ENCODE data around the gene SLC9A9. TPM values are rescaled to one million over a fixed set of nuclear protein-coding genes. Genes with fewer than 3 reads are reported as not detected.

The SLC9A9 gene
- total RNA-seq, 4 donors from 2014 or later: 7.8 to 19.6 (median 13.4) TPM

- H3K27me3 ChIP-seq: no peaks in the 10 kb centered on the region
- H3K36me3 ChIP-seq: no peaks in the 10 kb centered on the region
- 88 to 100% methylated on average over 1 of the region's 1 CpG for WGBS, 2 donors
- TF ChIP-seq POLR2A (IDR thresholded peaks at IDR 0.05): no peak
- no peak for TF ChIP-seq CTCF (IDR thresholded peaks at IDR 0.05)
- intact Hi-C loops (cut with DNase I): no loop called here
- H3K4me3 ChIP-seq (replicated peaks in 1 of 3): no peak overlapping the region
- H3K9me3 ChIP-seq: no peaks in the 10 kb centered on the region
- H3K27ac ChIP-seq: no peak overlapping the region
- peak in 1 of 2 donors; percentile 14 for DNase-seq
- peaks cover 0 to 16% of the 10 kb centered on the region in 2 donors for H3K4me1 ChIP-seq
Measured at GRCh38 chr3:143267989-143268388, 580.3 kb downstream of the SLC9A9 start.

DNA sequence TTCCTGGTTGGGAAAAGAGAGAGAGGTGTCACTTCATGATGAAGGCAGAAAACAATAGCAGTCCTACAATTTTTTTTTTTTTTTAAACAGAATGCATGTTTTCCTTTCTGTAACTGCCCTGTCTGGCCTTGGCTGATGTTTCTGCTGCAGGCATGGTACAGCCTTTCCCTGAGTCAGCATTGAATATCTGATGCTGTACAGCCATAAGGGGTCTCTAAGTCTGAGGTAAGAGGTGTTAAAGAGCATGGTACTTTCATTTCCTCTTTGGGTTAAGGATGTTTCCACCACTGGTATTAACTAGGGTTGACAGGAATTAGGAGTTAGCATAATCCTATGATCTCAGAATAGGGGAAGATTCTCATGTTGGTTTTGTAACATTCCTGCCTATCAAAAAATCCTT lies 581.3 kb downstream of the SLC9A9 start:
- TF ChIP-seq POLR2A (IDR thresholded peaks at IDR 0.05) (no peak), CTCF (IDR thresholded peaks at IDR 0.05) (no peak)
- no peaks in the 10 kb centered on the region for H3K9me3 ChIP-seq
- intact Hi-C loops (cut with DNase I): no loop called here

DNA sequence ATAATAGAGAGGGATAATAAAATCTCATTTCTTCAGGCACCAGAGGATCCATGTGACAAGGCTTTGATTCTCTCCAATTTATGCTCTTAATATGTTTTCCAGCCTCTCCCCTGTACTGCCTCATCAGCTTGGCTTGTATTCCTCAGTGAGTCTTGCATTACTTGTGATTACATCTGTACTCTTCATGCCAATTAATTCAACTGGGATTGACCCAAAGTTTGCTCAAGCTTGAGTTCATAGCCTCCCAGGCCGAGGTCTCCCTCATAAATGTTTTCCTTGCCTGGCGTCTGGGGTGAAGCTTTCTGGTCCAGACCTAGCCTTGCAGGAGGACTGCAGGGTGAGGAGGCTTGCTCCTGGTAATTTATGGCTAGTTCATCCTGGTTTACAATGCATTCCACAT lies 581.8 kb downstream of the SLC9A9 start:
- TF ChIP-seq CTCF (IDR thresholded peaks at IDR 0.05): no peak
- Histone ChIP-seq H3K36me3 (no peaks in the 10 kb centered on the region), H3K4me3 (replicated peaks in 1 of 3) (no peak overlapping the region), H3K27ac (no peak overlapping the region), H3K4me1 (peaks cover 0 to 16% of the 10 kb centered on the region in 2 donors), H3K27me3 (no peaks in the 10 kb centered on the region), H3K9me3 (no peaks in the 10 kb centered on the region)
- no peak for DNase-seq
- intact Hi-C loops (cut with DNase I): no loop called here
- WGBS, 2 donors: 26 to 47% methylated on average over 2 of the region's 2 CpGs

More for the DNA sequence above, 581.3 kb downstream of the SLC9A9 start:
- H3K27ac ChIP-seq: no peak overlapping the region
- no peaks in the 10 kb centered on the region for H3K27me3 ChIP-seq
- no peak for DNase-seq
- H3K4me1 ChIP-seq: peaks cover 0 to 16% of the 10 kb centered on the region in 2 donors
- H3K4me3 ChIP-seq (replicated peaks in 1 of 3): no peak overlapping the region
- H3K36me3 ChIP-seq: no peaks in the 10 kb centered on the region

DNA sequence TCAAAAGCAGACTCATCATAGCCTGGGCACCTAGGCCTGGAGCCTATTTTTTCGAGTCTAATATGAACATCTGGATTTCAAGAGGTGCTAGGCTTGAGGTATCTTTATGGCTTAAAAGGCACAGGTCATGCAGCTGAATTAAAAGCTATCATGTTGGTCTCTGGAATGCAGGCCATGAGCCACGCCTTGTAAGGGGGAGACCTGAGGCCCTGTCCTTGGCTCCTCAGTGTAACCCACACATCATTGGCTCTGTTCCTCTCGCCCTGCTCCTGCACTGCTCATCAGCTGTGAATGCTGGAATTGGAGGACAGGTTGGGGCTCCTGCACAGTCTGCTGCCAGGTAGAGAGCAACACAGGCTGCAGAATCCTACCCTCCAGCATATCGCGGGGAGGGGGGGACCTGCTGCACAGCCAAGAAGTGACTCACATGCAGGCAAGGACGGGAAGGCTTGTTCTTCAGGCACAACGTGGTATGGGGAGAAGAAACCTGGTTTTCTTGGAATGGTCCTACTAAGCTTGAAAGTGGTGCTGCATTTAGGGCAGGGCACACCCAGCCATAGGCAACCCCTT lies 582.7 kb downstream of the SLC9A9 start:
- H3K9me3 ChIP-seq: no peaks in the 10 kb centered on the region
- 91 to 92% methylated on average over 7 of the region's 7 CpGs for WGBS, 2 donors
- H3K4me1 ChIP-seq: peaks cover 0 to 16% of the 10 kb centered on the region in 2 donors
- H3K4me3 ChIP-seq (replicated peaks in 1 of 3): no peak overlapping the region
- TF ChIP-seq POLR2A (IDR thresholded peaks at IDR 0.05): no peak
- no peak for TF ChIP-seq CTCF (IDR thresholded peaks at IDR 0.05)
- H3K36me3 ChIP-seq: no peaks in the 10 kb centered on the region
- no peaks in the 10 kb centered on the region for H3K27me3 ChIP-seq
- intact Hi-C loops (cut with DNase I): no loop called here
- no peak overlapping the region for H3K27ac ChIP-seq
- no peak for DNase-seq

GRCh38 chr3:143263852-143264513 lies 584.3 kb downstream of the SLC9A9 start:
- 78 to 87% methylated on average over 5 of the region's 5 CpGs for WGBS, 2 donors

More at GRCh38 chr3:143263852-143264513, 584.3 kb downstream of the SLC9A9 start:
- H3K27me3 ChIP-seq: no peaks in the 10 kb centered on the region
- H3K9me3 ChIP-seq: no peaks in the 10 kb centered on the region
- DNase-seq: no peak
- intact Hi-C loops (cut with DNase I): no loop called here
- H3K4me3 ChIP-seq (replicated peaks in 1 of 3): no peak overlapping the region
- H3K27ac ChIP-seq: no peak overlapping the region
- H3K4me1 ChIP-seq: peaks cover 0 to 16% of the 10 kb centered on the region in 2 donors
- TF ChIP-seq POLR2A (IDR thresholded peaks at IDR 0.05) (no peak), CTCF (IDR thresholded peaks at IDR 0.05) (no peak)
- no peaks in the 10 kb centered on the region for H3K36me3 ChIP-seq

Measured in thyroid gland (tissue), 4 donors.